ENCODE data around the gene WIZ. TPM values are rescaled to one million over a fixed set of nuclear protein-coding genes. Genes with fewer than 3 reads are reported as not detected.

Gene WIZ
- total and polyA plus RNA-seq, 2 of the 8 experiments (the other 6 are each of a cell fraction or from before 2014, with no cell fraction given): 12.5 to 33.2 TPM

DNA sequence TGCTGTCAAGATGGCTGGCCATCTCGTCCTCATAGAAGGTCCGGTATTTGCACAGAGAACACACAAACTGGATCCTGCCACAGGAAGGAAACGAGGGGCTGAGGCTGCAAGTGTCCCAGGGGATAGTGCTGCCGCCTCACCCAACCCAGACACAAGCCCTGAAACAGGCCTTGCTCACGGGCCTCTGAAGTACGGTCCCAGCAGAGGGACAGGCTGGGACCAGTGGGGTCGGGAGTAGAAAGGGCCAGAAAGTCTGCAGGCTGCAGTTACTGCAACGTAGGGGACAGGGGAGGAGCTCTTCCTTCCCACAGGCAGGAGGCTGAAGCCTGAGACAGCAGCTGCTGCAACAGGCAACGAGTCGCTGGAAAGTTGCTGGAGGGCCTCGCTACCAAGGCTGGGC lies 52.0 kb downstream of the WIZ start:
- no peaks in the 10 kb centered on the region for H3K27me3 ChIP-seq (replicated peaks in 1 of 4; ENCODE audit: control insufficient read depth in 3 of 4, extremely low read depth in 1 of 4, insufficient read depth in 3 of 4, low read length in 3 of 4)
- H3K23me2 ChIP-seq (ENCODE audit: low read depth, low read length): no peaks in the 10 kb centered on the region
- H3K4me2 ChIP-seq (ENCODE audit: insufficient read depth in 1 of 2, low read depth in 2 of 2, low read length in 2 of 2): no peak overlapping the region
- H2BK15ac ChIP-seq (ENCODE audit: low read length): no peak overlapping the region
- DNase-seq (ENCODE audit: low read depth in 1 of 2, low spot score in 2 of 2) (no peak), FAIRE-seq (no peak)
- H3K4me1 ChIP-seq (replicated peaks in 1 of 4; ENCODE audit: control insufficient read depth in 3 of 4, insufficient read depth in 4 of 4, low read length in 3 of 4): no peaks in the 10 kb centered on the region
- H3K27ac ChIP-seq (ENCODE audit: low read depth, low read length): no peak overlapping the region
- peaks cover 10 to 23% of the 10 kb centered on the region in 2 experiments for H4K20me1 ChIP-seq (replicated peaks in 1 of 2; ENCODE audit: control insufficient read depth in 1 of 2, insufficient read depth in 2 of 2, low read length in 2 of 2)
- no peak overlapping the region for H2BK12ac ChIP-seq (ENCODE audit: low read depth, low read length)
- no peak overlapping the region for H3K18ac ChIP-seq (ENCODE audit: extremely low read depth, low read length)
- peaks cover 0 to 30% of the 10 kb centered on the region in 2 experiments; a peak in 2 of 4 replicates for H3K79me2 ChIP-seq (ENCODE audit: control insufficient read depth in 1 of 2, insufficient read depth in 2 of 2, low read length in 2 of 2)
- H2BK20ac ChIP-seq (ENCODE audit: low read length): no peak overlapping the region
- H3K4me3 ChIP-seq (ENCODE audit: extremely low read depth in 1 of 4, insufficient read depth in 2 of 4, low read depth in 3 of 4, low read length in 4 of 4): no peak overlapping the region
- no peak overlapping the region for H2BK120ac ChIP-seq (replicated peaks; ENCODE audit: low read depth, low read length)
- no peak overlapping the region for H3K9ac ChIP-seq (replicated peaks in 1 of 4; ENCODE audit: extremely low read depth in 1 of 4, low read depth in 3 of 4, low read length in 3 of 4)
- peaks cover 14% of the 10 kb centered on the region for H3K79me1 ChIP-seq (ENCODE audit: low read depth, low read length)
- no peak overlapping the region for H3K56ac ChIP-seq (replicated peaks; ENCODE audit: insufficient read length, low read depth, low read length)
- ChIA-PET CTCF (ENCODE audit: partially characterized antibody) (interaction anchor here (1.2 kb wide), 2 partner anchors 12 to 145 kb away, joined by 3 to 4 read pairs; no protein-coding TSS in a partner anchor), POLR2A (ENCODE audit: partially characterized antibody) (interaction anchor here (0.8 to 7.0 kb wide), 3 partner anchors 16 to 18 kb away, joined by 3 to 36 read pairs (median 3); partner anchors contain the start of gene AKAP8)
- no peak for TF ChIP-seq MAFK (IDR thresholded peaks at IDR 0.05; ENCODE audit: low read depth, low read length)
- TF ChIP-seq EZH2 (IDR thresholded peaks at IDR 0.05; ENCODE audit: low read depth, low read length, severe bottlenecking): no peak
- TF ChIP-seq RFX5 (IDR thresholded peaks at IDR 0.05; ENCODE audit: borderline replicate concordance, low read depth, low read length): no peak
- no peak for TF ChIP-seq POLR2A (IDR thresholded peaks at IDR 0.05; ENCODE audit: control extremely low read depth in 1 of 2, low read depth in 2 of 2, low read length in 2 of 2)
- TF ChIP-seq, protein P1, sequence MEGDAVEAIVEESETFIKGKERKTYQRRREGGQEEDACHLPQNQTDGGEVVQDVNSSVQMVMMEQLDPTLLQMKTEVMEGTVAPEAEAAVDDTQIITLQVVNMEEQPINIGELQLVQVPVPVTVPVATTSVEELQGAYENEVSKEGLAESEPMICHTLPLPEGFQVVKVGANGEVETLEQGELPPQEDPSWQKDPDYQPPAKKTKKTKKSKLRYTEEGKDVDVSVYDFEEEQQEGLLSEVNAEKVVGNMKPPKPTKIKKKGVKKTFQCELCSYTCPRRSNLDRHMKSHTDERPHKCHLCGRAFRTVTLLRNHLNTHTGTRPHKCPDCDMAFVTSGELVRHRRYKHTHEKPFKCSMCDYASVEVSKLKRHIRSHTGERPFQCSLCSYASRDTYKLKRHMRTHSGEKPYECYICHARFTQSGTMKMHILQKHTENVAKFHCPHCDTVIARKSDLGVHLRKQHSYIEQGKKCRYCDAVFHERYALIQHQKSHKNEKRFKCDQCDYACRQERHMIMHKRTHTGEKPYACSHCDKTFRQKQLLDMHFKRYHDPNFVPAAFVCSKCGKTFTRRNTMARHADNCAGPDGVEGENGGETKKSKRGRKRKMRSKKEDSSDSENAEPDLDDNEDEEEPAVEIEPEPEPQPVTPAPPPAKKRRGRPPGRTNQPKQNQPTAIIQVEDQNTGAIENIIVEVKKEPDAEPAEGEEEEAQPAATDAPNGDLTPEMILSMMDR (IDR thresholded peaks at IDR 0.05; ENCODE audit: control extremely low read depth in 1 of 3, insufficient read depth in 1 of 3, low read depth in 1 of 3, low read length in 3 of 3): no peak
- no peak overlapping the region for H2BK5ac ChIP-seq (ENCODE audit: low read depth, low read length)
- H4K91ac ChIP-seq (replicated peaks; ENCODE audit: insufficient read length, low read length): no peak overlapping the region
- H2AFZ ChIP-seq (ENCODE audit: low read length): no peak overlapping the region
- peaks cover 24 to 54% (median 41%) of the 10 kb centered on the region in 4 experiments for H3K36me3 ChIP-seq (ENCODE audit: control insufficient read depth in 2 of 4, insufficient read depth in 4 of 4, low read length in 3 of 4)
- no peak overlapping the region for H4K8ac ChIP-seq (ENCODE audit: extremely low read depth, insufficient read depth, low read length)
- no peaks in the 10 kb centered on the region for H3K9me3 ChIP-seq (ENCODE audit: insufficient read depth in 2 of 2, low read depth in 1 of 2, low read length in 1 of 2)
- WGBS, 2 experiments (ENCODE audit: extremely low coverage in 1 of 2, insufficient coverage in 1 of 2, insufficient read length in 1 of 2, insufficient replicate concordance in 2 of 2, low coverage in 1 of 2, low lambda C conversion rate in 2 of 2, missing lambda C conversion rate in 1 of 2): 90% methylated on average over 10 of the region's 11 CpGs; no CpG with 5 or more reads in 1 of the 2 experiments
- H3K14ac ChIP-seq (ENCODE audit: insufficient read length): no peak overlapping the region
- no peak overlapping the region for H4K5ac ChIP-seq (ENCODE audit: insufficient read length, low read depth, low read length)
- no peak overlapping the region for H3K23ac ChIP-seq (ENCODE audit: insufficient read length)
- H3K4ac ChIP-seq (replicated peaks; ENCODE audit: insufficient read length, low read depth, low read length): no peak overlapping the region
- H2AK5ac ChIP-seq (ENCODE audit: low read depth, low read length): no peak overlapping the region

All from H1 (cell line).